Panc1 (cell line): ENCODE results near the gene LRRC71. TPM values are rescaled to one million over a fixed set of nuclear protein-coding genes. Genes with fewer than 3 reads are reported as not detected.

ENCODE experiments used
- ATAC-seq: fragments of 200-7000 bp; cut with Tn5 transposase; 2 replicates; pipeline ENCODE4 v1.9.1; 2020; ENCODE audit warnings: mild to moderate bottlenecking, moderate library complexity
- BruUV-seq: library from RNA; stranded (reverse); fragments of 400-500 nt; replicated peaks from 2 replicates; lab custom pipeline; 2021; lab: Mats Ljungman, UMichigan
- CTCF ChIA-PET: fragments of 300-600 bp; sonication (Branson Sonifier 250); formaldehyde crosslinking; loops from one replicate; lab custom pipeline; 2022; ENCODE audit warnings: antibody characterized with exemption; lab: Charles Lee
- POLR2A ChIA-PET: fragments of 300-600 bp; sonication (Branson Sonifier 250); formaldehyde crosslinking; loops from one replicate; lab custom pipeline; 2022; ENCODE audit warnings: antibody characterized with exemption; lab: Charles Lee
- DNase-seq: peaks from one replicate; pipeline ENCODE4 v3.0.0-alpha.2; 2010; ENCODE audit warnings: low read depth, low spot score
- H3K27ac ChIP-seq: 2 replicates; pipeline ENCODE4 v1.5.1; 2011; ENCODE audit warnings: mild to moderate bottlenecking, low read length, inconsistent platforms
- H3K27me3 ChIP-seq: fragments of 200-500 bp; sonication (Bioruptor generic); 2 replicates; pipeline ENCODE4 v1.6.0; 2014; ENCODE audit warnings: low read length, inconsistent platforms; ENCODE audit not compliant: control insufficient read depth, insufficient read depth
- H3K36me3 ChIP-seq: fragments of 200-500 bp; sonication (Bioruptor generic); 2 replicates; pipeline ENCODE4 v1.5.1; 2014; ENCODE audit warnings: inconsistent platforms, mild to moderate bottlenecking, low read length, moderate library complexity; ENCODE audit not compliant: control insufficient read depth, insufficient read depth
- H3K4me1 ChIP-seq: 2 replicates; pipeline ENCODE4 v1.5.1; 2011; ENCODE audit warnings: inconsistent platforms, mild to moderate bottlenecking, low read length, moderate library complexity; ENCODE audit not compliant: control insufficient read depth, insufficient read depth
- H3K4me3 ChIP-seq, 2 experiments: 2 replicates each; pipeline ENCODE4 v1.5.1; 2011 to 2012; ENCODE audit warnings: low read depth in 2 of 2, low read length in 2 of 2, mild to moderate bottlenecking in 2 of 2, inconsistent platforms in 1 of 2, moderate library complexity in 1 of 2
- H3K9me3 ChIP-seq: fragments of 200-500 bp; sonication (Bioruptor generic); 2 replicates; pipeline ENCODE4 v1.5.1; 2014; ENCODE audit warnings: low read depth, mild to moderate bottlenecking, inconsistent platforms, low read length, moderate library complexity; ENCODE audit not compliant: control insufficient read depth, insufficient read depth
- POLR2AphosphoS5 ChIP-seq: IDR thresholded peaks from 2 replicates; pipeline ENCODE4 v1.6.1; 2012; ENCODE audit warnings: mild to moderate bottlenecking, low read depth, low read length, moderate library complexity
- SIN3A ChIP-seq: IDR thresholded peaks from 2 replicates; pipeline ENCODE4 v1.6.1; 2012; ENCODE audit warnings: low read depth, mild to moderate bottlenecking, low read length, moderate library complexity, borderline replicate concordance; ENCODE audit not compliant: insufficient read depth
- TCF7L2 ChIP-seq: IDR thresholded peaks from 2 replicates; pipeline ENCODE4 v1.6.1; 2011; ENCODE audit warnings: mild to moderate bottlenecking, low read depth, low read length, inconsistent platforms
- in situ Hi-C: cut with HindIII; loops from 2 replicates; pipeline ENCODE4 v1.10.0; 2016; ENCODE audit warnings: low sequenced_read_pairs, low pct_unique_long_range_greater_than_20kb
- intact Hi-C: fragments of 100-400 bp; cut with micrococcal nuclease; formaldehyde crosslinking; loops from one replicate; pipeline ENCODE4 v1.10.0; 2022; ENCODE audit not compliant: unreplicated experiment
- total RNA-seq: library from RNA; stranded (reverse); gene quantifications from one replicate; pipeline ENCODE4 v1.2.1, GENCODE V29; 2021; ENCODE audit not compliant: unreplicated experiment
- TF ChIP-seq, protein P1 (sequence below), 2 experiments: IDR thresholded peaks; 2 replicates each; pipeline ENCODE4 v1.6.1; 2011 to 2012; ENCODE audit warnings: low read depth in 2 of 2, control low read depth in 1 of 2, low read length in 1 of 2, mild to moderate bottlenecking in 1 of 2, moderate library complexity in 1 of 2; ENCODE audit not compliant: insufficient read depth in 1 of 2
- TF ChIP-seq, protein P2 (sequence below): fragments of 450-650 bp; IDR thresholded peaks from 2 replicates; pipeline ENCODE4 v1.5.1; 2017; ENCODE audit warnings: mild to moderate bottlenecking

The LRRC71 gene
- total RNA-seq, 1 experiment from 2014 or later: 0.77 TPM

DNA sequence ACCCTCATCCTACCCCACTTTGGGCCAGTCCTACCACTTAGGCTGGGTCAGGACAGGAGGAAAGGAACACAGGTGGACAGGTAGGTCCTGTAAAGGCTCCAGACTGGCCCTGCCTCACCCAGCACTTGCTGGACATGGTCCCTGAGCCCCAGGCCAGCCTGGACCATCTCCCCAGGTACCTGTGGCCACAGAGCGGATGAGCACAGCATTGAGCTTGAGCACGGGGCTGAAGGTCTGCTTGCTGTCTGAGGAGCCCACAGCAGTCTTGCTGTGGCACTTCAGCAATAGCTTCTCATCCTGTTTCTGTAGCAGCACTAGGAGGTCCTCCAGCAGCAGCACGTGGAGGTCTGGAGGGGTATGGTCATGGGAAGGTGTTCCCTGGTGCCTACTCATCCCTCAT, 23.3 kb downstream of the LRRC71 start:
- ChIA-PET CTCF (no interaction called here), POLR2A (no interaction called here)
- no peak overlapping the region for H3K27ac ChIP-seq
- TF ChIP-seq, protein P1, sequence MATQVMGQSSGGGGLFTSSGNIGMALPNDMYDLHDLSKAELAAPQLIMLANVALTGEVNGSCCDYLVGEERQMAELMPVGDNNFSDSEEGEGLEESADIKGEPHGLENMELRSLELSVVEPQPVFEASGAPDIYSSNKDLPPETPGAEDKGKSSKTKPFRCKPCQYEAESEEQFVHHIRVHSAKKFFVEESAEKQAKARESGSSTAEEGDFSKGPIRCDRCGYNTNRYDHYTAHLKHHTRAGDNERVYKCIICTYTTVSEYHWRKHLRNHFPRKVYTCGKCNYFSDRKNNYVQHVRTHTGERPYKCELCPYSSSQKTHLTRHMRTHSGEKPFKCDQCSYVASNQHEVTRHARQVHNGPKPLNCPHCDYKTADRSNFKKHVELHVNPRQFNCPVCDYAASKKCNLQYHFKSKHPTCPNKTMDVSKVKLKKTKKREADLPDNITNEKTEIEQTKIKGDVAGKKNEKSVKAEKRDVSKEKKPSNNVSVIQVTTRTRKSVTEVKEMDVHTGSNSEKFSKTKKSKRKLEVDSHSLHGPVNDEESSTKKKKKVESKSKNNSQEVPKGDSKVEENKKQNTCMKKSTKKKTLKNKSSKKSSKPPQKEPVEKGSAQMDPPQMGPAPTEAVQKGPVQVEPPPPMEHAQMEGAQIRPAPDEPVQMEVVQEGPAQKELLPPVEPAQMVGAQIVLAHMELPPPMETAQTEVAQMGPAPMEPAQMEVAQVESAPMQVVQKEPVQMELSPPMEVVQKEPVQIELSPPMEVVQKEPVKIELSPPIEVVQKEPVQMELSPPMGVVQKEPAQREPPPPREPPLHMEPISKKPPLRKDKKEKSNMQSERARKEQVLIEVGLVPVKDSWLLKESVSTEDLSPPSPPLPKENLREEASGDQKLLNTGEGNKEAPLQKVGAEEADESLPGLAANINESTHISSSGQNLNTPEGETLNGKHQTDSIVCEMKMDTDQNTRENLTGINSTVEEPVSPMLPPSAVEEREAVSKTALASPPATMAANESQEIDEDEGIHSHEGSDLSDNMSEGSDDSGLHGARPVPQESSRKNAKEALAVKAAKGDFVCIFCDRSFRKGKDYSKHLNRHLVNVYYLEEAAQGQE (IDR thresholded peaks at IDR 0.05; ENCODE audit: insufficient read depth in 1 of 2, low read depth in 2 of 2, low read length in 1 of 2): no peak
- TF ChIP-seq TCF7L2 (no peak), SIN3A (no peak), POLR2AphosphoS5 (no peak)
- TF ChIP-seq, protein P2, sequence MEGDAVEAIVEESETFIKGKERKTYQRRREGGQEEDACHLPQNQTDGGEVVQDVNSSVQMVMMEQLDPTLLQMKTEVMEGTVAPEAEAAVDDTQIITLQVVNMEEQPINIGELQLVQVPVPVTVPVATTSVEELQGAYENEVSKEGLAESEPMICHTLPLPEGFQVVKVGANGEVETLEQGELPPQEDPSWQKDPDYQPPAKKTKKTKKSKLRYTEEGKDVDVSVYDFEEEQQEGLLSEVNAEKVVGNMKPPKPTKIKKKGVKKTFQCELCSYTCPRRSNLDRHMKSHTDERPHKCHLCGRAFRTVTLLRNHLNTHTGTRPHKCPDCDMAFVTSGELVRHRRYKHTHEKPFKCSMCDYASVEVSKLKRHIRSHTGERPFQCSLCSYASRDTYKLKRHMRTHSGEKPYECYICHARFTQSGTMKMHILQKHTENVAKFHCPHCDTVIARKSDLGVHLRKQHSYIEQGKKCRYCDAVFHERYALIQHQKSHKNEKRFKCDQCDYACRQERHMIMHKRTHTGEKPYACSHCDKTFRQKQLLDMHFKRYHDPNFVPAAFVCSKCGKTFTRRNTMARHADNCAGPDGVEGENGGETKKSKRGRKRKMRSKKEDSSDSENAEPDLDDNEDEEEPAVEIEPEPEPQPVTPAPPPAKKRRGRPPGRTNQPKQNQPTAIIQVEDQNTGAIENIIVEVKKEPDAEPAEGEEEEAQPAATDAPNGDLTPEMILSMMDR: no peak
- intact Hi-C loops: no loop called here
- no peaks in the 10 kb centered on the region for H3K4me1 ChIP-seq
- H3K27me3 ChIP-seq: no peaks in the 10 kb centered on the region
- DNase-seq: no peak
- in situ Hi-C loops: no loop called here
- H3K9me3 ChIP-seq: no peaks in the 10 kb centered on the region
- ATAC-seq: no peak
- no TSS peak for BruUV-seq
- no peak overlapping the region for H3K4me3 ChIP-seq
- peaks cover 3% of the 10 kb centered on the region; the same call in 1 of the 2 replicates for H3K36me3 ChIP-seq

DNA sequence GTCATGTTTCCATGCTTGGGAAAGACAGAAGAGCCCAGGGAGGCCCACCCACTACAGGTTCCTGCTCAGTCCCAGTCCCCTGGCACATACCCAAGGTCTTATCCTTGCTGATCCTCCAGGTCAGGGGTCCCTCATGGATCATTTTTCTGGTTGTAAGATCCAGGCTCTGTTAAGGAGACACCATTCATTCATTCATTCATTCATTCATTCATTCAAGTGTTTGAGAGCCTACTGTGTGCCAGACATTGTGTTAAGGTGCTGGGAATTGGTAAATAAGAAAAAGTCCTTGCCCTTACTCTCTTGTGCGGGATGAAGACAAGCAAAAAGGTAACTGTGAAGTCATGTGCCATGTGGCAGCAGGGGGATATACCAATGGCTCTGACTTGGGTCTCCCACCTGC, 23.8 kb downstream of the LRRC71 start:
- H3K4me3 ChIP-seq: no peak overlapping the region
- no peak for DNase-seq
- in situ Hi-C loops (no loop called here), intact Hi-C loops (no loop called here)
- TF ChIP-seq, protein P1 (IDR thresholded peaks at IDR 0.05; ENCODE audit: insufficient read depth in 1 of 2, low read depth in 2 of 2, low read length in 1 of 2): no peak
- TF ChIP-seq POLR2AphosphoS5 (no peak), SIN3A (no peak), TCF7L2 (no peak)
- TF ChIP-seq, protein P2: no peak
- BruUV-seq: no TSS peak
- no peaks in the 10 kb centered on the region for H3K4me1 ChIP-seq
- no peak for ATAC-seq
- no peaks in the 10 kb centered on the region for H3K9me3 ChIP-seq
- H3K27ac ChIP-seq: no peak overlapping the region
- no peaks in the 10 kb centered on the region for H3K27me3 ChIP-seq
- ChIA-PET CTCF (no interaction called here), POLR2A (no interaction called here)
- peaks cover 5% of the 10 kb centered on the region for H3K36me3 ChIP-seq
